GM12878 (cell line): ENCODE results near the gene RPL29. TPM values are rescaled to one million over a fixed set of nuclear protein-coding genes. Genes with fewer than 3 reads are reported as not detected.

Experiments
- ATAC-seq: fragments of 200-7000 bp; cut with Tn5 transposase; 3 replicates; pipeline ENCODE4 v1.9.1; 2020; ENCODE audit warnings: mild to moderate bottlenecking, moderate library complexity
- BruUV-seq: library from RNA; stranded (reverse); fragments of 400-500 nt; replicated peaks from 2 replicates; lab custom pipeline; 2021; lab: Mats Ljungman, UMichigan
- CTCF ChIA-PET: fragments of 300-600 bp; sonication (Branson Sonifier 250); formaldehyde crosslinking; extraction: SDS; loops from one replicate; lab custom pipeline; 2021; ENCODE audit warnings: inconsistent platforms; lab: Yijun Ruan, JAX
- POLR2A ChIA-PET: fragments of 350-600 bp; formaldehyde crosslinking; extraction: SDS; loops from one replicate; lab custom pipeline; 2021; ENCODE audit warnings: inconsistent platforms; lab: Charles Lee
- RAD21 ChIA-PET: fragments of 300-600 bp; sonication (Branson Sonifier 250); formaldehyde crosslinking; loops from one replicate; lab custom pipeline; 2023; ENCODE audit warnings: antibody characterized with exemption; ENCODE audit not compliant: unreplicated experiment; lab: Charles Lee
- SMC1A ChIA-PET: fragments of 300-600 bp; sonication (Branson Sonifier 250); formaldehyde crosslinking; loops from one replicate; lab custom pipeline; 2023; ENCODE audit not compliant: unreplicated experiment, uncharacterized antibody; lab: Charles Lee
- DNase-seq: peaks from one replicate; pipeline ENCODE4 v3.0.0-alpha.2; 2011; ENCODE audit warnings: low read depth, low spot score
- FAIRE-seq: peaks from 3 replicates; lab custom pipeline; 2011; peaks lifted over from hg19 to GRCh38; lab: Jason Lieb, UNC
- H2AFZ ChIP-seq: 2 replicates; pipeline ENCODE4 v1.6.0; 2011; ENCODE audit warnings: low read depth, low read length, control low read depth; ENCODE audit not compliant: control insufficient read depth
- H3K27ac ChIP-seq: 2 replicates; pipeline ENCODE4 v1.5.1; 2011; ENCODE audit warnings: control low read depth; ENCODE audit not compliant: control insufficient read depth, insufficient read depth
- H3K27me3 ChIP-seq, 2 experiments: replicated peaks in 1 of 2; 2 replicates each; pipeline versions ENCODE4 v1.6.0 to v1.6.1; 2011; ENCODE audit warnings: low read length in 1 of 2; ENCODE audit not compliant: control insufficient read depth in 2 of 2, insufficient read depth in 2 of 2
- H3K36me3 ChIP-seq, 2 experiments: 2 replicates each; pipeline ENCODE4 v1.5.1; 2011; ENCODE audit warnings: low read length in 1 of 2; ENCODE audit not compliant: control insufficient read depth in 2 of 2, insufficient read depth in 2 of 2
- H3K4me1 ChIP-seq: 2 replicates; pipeline ENCODE4 v1.6.1; 2011; ENCODE audit warnings: mild to moderate bottlenecking, low read length, moderate library complexity, mixed read lengths; ENCODE audit not compliant: control insufficient read depth, insufficient read depth
- H3K4me2 ChIP-seq: 2 replicates; pipeline ENCODE4 v1.6.0; 2011; ENCODE audit warnings: control low read depth; ENCODE audit not compliant: control insufficient read depth, insufficient read depth
- H3K4me3 ChIP-seq: fragments of 200-600 bp; sonication (generic); 2 replicates; pipeline ENCODE4 v1.5.1; 2016
- H3K79me2 ChIP-seq: 2 replicates; pipeline ENCODE4 v1.6.0; 2011; ENCODE audit warnings: low read length; ENCODE audit not compliant: control insufficient read depth, insufficient read depth
- H3K9ac ChIP-seq: 2 replicates; pipeline ENCODE4 v1.8.0; 2011; ENCODE audit warnings: low read length, control low read depth, mixed read lengths; ENCODE audit not compliant: control insufficient read depth, insufficient read depth
- H3K9me3 ChIP-seq: replicated peaks from 3 replicates; pipeline ENCODE4 v1.5.1; 2011; ENCODE audit warnings: mild to moderate bottlenecking, low read length; ENCODE audit not compliant: control insufficient read depth, insufficient read depth
- H4K20me1 ChIP-seq: 2 replicates; pipeline ENCODE4 v1.6.0; 2011; ENCODE audit not compliant: control insufficient read depth, insufficient read depth
- BHLHE40 ChIP-seq, 2 experiments: fragments of 450-650 bp in 1 of 2; IDR thresholded peaks; 2 replicates each; pipeline ENCODE4 v1.6.1; 2011 to 2017; ENCODE audit warnings: low read depth in 2 of 2, borderline replicate concordance in 1 of 2, improper control_type of control experiment in 1 of 2, low read length in 1 of 2, mild to moderate bottlenecking in 1 of 2
- EGR1 ChIP-seq, 2 experiments: IDR thresholded peaks; 1 replicate in 1 of 2; 2 replicates in 1 of 2; pipeline ENCODE4 v1.6.1; 2011 to 2012; ENCODE audit warnings: low read depth in 2 of 2, low read length in 2 of 2, borderline replicate concordance in 1 of 2, mild to moderate bottlenecking in 1 of 2, moderate library complexity in 1 of 2
- WGBS: methylation state at CpG from one replicate; pipeline ENCODE4 v1.1.6; 2016; ENCODE audit warnings: low lambda C conversion rate; ENCODE audit not compliant: insufficient replicate concordance, insufficient coverage; ENCODE audit errors: missing lambda C conversion rate; 5-methylcytosine and 5-hydroxymethylcytosine counted together
- in situ Hi-C: fragments of 300-500 bp; cut with MboI; formaldehyde crosslinking; loops from 9 replicates; pipeline ENCODE4 v1.14.3; 2018; ENCODE audit warnings: mixed read lengths
- intact Hi-C: fragments of 100-400 bp; cut with micrococcal nuclease; formaldehyde crosslinking; loops from one replicate; pipeline ENCODE4 v1.14.2; 2022; ENCODE audit not compliant: unreplicated experiment
- polyA plus RNA-seq, 11 experiments: library from polyadenylated mRNA; depleted of rRNA in 4 of 11; unstranded in 6 of 11; stranded (reverse) in 5 of 11; fragments of >200 nt; fragmentation: Nextera tagmentation in 4 of 11; fragmentation: Illumina TruSeq in 1 of 11; extraction: Ambion mirVana in 4 of 11; extraction: Trizol in 1 of 11; gene quantifications; 1 replicate in 1 of 11; 2 replicates in 10 of 11; pipeline versions ENCODE4 v1.2.1 to v1.2.3, GENCODE V29; 2011 to 2016; ENCODE audit warnings: inconsistent platforms in 2 of 11, missing spikeins in 2 of 11, low read depth in 1 of 11
- total RNA-seq, 4 experiments: library from RNA; depleted of rRNA in 3 of 4; stranded (reverse); fragments of >200 nt in 3 of 4; fragmentation: Illumina TruSeq in 1 of 4; extraction: Trizol in 1 of 4; gene quantifications; 2 replicates each; pipeline versions ENCODE4 v1.2.1 to v1.2.3, GENCODE V29; 2013 to 2021
- TF ChIP-seq, protein P1 (sequence below): fragments of 450-650 bp; IDR thresholded peaks from 2 replicates; pipeline ENCODE4 v1.6.1; 2016; ENCODE audit warnings: mild to moderate bottlenecking

Gene RPL29
- total and polyA plus RNA-seq, 10 of the 15 experiments (the other 5 are each of a cell fraction or from before 2014, with no cell fraction given), result 1,053 to 2,477 (median 1,657) TPM

DNA sequence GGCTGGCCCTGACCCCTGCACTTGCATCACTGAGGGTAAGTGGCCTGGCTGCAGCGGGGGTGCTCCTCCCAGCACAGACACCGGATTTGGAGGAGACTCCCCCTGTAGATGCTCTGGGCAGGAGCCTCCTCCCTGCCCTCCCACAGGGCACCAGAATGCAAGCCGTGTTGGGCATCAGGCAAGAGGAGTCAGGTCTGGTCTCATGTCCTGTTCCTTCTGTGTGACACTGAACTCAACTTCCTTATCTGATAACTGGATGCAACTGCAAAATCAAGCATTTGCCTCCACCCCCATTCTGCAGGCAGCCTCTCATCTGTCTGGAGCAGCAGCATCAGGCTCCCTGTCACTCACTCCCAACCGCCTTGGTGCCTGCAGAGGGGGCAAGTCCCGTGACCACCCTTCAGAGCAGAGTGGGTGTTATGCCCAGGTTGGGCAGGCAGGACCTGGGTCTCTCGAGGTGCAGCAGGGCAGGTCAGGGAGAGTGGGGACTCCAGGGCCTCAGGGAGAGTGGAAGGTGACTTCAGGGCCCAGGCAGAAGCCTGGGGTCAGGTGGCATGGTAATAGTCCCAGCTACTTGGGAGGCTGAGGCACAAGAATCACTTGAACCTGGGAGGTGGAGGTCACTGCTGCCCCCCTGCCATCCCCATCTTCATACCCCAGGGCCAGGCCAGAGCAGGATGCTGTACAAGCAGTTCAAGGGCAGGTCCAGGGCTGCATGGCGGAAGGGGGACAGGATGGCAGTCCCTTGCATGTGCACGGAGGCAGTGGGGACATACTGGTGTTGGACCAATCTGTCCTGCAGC is 10.5 kb upstream of the RPL29 start:
- no peaks in the 10 kb centered on the region for H4K20me1 ChIP-seq
- no peaks in the 10 kb centered on the region for H3K36me3 ChIP-seq
- ChIA-PET RAD21 (interaction anchor here (1.0 to 8.5 kb wide), 8 partner anchors 15 to 138 kb away, joined by 3 to 165 read pairs (median 50); partner anchors contain the start of genes DUSP7, PARP3 and RRP9), CTCF (interaction anchor here (0.8 to 10.6 kb wide), 11 partner anchors 9 to 147 kb away, joined by 3 to 334 read pairs (median 17); partner anchors contain the start of genes ACY1 and DUSP7), SMC1A (interaction anchor here (1.0 to 7.7 kb wide), 9 partner anchors 10 to 138 kb away, joined by 3 to 179 read pairs (median 6); partner anchors contain the start of gene DUSP7), POLR2A (interaction anchor here (0.5 to 1.8 kb wide), 5 partner anchors 9 to 50 kb away, joined by 4 to 6 read pairs (median 4); partner anchors contain the start of gene DUSP7)
- no peaks in the 10 kb centered on the region for H3K9me3 ChIP-seq
- peaks cover 12% of the 10 kb centered on the region for H3K4me1 ChIP-seq
- no peak overlapping the region for H3K27ac ChIP-seq
- H3K79me2 ChIP-seq, result no peaks in the 10 kb centered on the region
- H3K27me3 ChIP-seq, result no peaks in the 10 kb centered on the region; a peak in 1 of 4 replicates
- intact Hi-C loops (no loop called here), in situ Hi-C loops (no loop called here)
- peak overlapping the region; percentile 33; the same call in 1 of the 2 replicates for H3K4me2 ChIP-seq
- no peak overlapping the region for H3K4me3 ChIP-seq
- 33% methylated on average over 8 of the region's 8 CpGs for WGBS
- BruUV-seq, result no TSS peak
- 0 out of 4 replicates have a peak, but pooled peaks of 1 of the 2 experiments have one; percentile 34 for TF ChIP-seq BHLHE40 (IDR thresholded peaks at IDR 0.05; ENCODE audit: borderline replicate concordance in 1 of 2, low read depth in 2 of 2, low read length in 1 of 2)
- TF ChIP-seq, protein P1, sequence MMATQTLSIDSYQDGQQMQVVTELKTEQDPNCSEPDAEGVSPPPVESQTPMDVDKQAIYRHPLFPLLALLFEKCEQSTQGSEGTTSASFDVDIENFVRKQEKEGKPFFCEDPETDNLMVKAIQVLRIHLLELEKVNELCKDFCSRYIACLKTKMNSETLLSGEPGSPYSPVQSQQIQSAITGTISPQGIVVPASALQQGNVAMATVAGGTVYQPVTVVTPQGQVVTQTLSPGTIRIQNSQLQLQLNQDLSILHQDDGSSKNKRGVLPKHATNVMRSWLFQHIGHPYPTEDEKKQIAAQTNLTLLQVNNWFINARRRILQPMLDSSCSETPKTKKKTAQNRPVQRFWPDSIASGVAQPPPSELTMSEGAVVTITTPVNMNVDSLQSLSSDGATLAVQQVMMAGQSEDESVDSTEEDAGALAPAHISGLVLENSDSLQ, result peak; percentile 52; the same call in 1 of the 2 replicates
- no peak for TF ChIP-seq EGR1 (IDR thresholded peaks at IDR 0.05; ENCODE audit: borderline replicate concordance in 1 of 2, low read depth in 2 of 2, low read length in 2 of 2)
- ATAC-seq (no peak), DNase-seq (no peak), FAIRE-seq (no peak)
- H3K9ac ChIP-seq, result no peak overlapping the region
- peak overlapping the region; percentile 29 for H2AFZ ChIP-seq
